Measurements from ENCODE around the gene HK1.

DNA sequence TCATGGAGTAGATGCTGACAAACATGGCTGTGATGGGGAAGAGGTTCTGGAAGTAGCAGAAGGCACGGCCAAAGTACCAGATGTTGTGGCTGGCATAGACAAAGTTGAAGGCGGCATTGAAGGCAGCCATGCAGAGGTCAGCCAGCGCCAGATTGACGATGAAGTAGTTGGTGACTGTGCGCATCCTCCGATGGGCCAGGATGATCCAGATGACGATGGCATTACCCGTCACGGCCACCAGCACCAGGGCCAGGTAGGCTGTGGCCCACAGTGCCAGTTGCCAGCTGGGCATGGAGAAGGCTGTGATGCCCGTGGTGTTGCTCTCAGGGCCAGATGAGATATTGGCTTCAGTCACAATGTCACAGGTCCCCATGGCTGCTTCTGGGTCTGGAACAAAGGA, 137.7 kb downstream of the HK1 start:
- TF ChIP-seq GATA3 (IDR thresholded peaks at IDR 0.05; ENCODE audit: low read depth, low read length) (no peak), GATA2 (IDR thresholded peaks at IDR 0.05; ENCODE audit: low read depth, low read length) (no peak)

Measured in SH-SY5Y (cell line).